ENCODE measurements around the gene KHK.
A peak's percentile ranks its signal among the peaks of the same experiment; 100 is the strongest.
"Not testable (repeated sequence)": the region's sequence is repeated elsewhere in the genome, so short reads cannot be mapped to it uniquely, and the experiment has no call there.

KHK gene

DNA sequence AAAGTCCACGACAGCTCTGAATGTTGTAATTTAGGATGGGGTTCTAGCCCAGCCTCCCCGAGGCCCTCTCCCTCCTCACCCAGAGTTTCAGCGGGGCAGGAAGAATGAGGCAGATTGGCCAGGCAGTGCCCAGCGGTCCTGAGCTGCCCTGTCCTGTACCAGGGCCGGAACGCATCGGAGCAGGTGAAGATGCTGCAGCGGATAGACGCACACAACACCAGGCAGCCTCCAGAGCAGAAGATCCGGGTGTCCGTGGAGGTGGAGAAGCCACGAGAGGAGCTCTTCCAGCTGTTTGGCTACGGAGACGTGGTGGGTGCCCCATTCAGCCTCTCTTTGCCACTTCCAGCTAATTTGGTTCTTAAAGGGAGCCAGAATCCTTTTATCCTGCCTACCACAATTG is 10.8 kb downstream of the KHK start:
- DNase-seq (ENCODE audit: low read depth) = no peak

- no peak for DNase-seq (ENCODE audit: low read depth)
Measured at GRCh38 chr2:27099334-27099955, 12.9 kb downstream of the KHK start.

DNA sequence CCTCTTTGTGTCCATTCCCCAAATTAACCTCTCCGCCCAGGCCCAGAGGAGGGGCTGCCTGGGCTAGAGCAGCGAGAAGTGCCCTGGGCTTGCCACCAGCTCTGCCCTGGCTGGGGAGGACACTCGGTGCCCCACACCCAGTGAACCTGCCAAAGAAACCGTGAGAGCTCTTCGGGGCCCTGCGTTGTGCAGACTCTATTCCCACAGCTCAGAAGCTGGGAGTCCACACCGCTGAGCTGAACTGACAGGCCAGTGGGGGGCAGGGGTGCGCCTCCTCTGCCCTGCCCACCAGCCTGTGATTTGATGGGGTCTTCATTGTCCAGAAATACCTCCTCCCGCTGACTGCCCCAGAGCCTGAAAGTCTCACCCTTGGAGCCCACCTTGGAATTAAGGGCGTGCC is 13.5 kb downstream of the KHK start:
- DNase-seq (ENCODE audit: low read depth) = no peak

- no peak for DNase-seq (ENCODE audit: low read depth)
Measured at GRCh38 chr2:27102329-27102728, 15.8 kb downstream of the KHK start.

DNA sequence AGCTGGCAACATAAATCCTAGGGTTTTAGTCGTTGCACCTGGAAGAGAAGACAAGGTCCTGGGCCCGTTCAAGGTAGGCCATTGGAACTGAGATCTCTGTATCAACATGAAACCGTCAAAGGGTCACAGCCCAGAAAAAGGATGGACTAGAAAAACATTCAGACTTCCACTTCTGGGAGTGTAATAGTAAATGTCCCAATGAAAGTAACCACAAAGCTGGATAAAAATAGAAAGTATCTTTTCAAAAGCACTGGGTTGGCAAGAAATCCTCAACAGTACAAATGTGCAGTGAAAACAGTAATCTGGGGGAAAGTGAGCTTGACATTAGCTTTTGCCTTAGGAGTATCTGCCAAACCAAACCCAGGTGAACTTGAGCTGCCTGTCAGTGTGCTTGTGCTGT is 19.4 kb downstream of the KHK start:
- no peak for DNase-seq (ENCODE audit: low read depth)

- no peak for DNase-seq (ENCODE audit: low read depth)
Measured at GRCh38 chr2:27108221-27108620, 21.6 kb downstream of the KHK start.

DNA sequence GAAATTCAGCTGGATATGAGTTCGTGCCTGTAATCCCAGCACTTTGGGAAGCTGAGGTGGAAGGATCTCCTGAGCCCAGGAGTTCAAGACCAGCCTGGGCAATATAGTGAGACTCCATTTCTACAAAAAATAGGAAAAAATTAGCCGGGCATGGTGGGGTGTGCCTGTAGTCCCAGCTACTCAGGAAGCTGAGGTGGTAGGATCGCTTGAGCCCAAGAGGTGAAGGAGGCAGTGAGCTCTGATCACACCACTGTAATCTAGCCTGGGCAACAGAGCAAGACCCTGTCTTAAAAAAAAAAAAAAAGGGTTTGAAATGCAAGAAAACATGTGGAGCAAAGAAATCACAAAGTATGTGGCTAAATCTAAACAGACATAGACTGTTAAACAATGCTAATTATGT is 22.5 kb downstream of the KHK start:
- DNase-seq (ENCODE audit: low read depth) = no peak

DNA sequence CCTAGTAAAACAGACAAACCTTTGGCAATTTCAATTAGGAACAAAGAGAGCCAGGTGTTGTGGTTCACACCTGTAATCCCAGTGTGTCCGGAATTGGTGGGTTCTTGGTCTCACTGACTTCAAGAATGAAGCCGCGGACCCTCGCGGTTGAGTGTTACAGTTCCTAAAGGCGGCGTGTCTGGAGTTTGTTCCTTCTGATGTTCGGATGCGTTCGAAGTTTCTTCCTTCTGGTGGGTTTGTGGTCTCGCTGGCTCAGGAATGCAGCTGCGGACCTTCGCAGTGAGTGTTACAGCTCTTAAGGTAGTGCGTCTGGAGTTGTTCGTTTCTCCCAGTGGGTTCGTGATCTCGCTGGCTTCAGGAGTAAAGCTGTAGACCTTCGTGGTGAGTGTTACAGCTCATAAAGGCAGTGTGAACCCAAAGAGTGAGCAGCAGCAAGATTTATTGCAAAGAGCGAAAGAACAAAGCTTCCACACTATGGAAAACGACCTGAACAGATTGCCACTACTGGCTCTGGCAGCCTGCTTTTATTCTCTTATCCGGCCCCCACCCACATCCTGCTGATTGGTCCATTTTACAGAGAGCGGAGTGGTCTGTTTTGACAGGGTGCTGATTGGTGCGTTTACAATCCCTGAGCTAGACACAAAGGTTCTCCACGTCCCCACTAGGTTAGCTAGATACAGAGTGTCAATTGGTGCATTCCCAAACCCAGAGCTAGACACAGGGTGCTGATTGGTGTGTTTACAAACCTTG is 24.2 kb downstream of the KHK start:
- not testable (repeated sequence) for DNase-seq (ENCODE audit: low read depth)

- not testable (repeated sequence) for DNase-seq (ENCODE audit: low read depth)
Measured at GRCh38 chr2:27111392-27112078, 25.0 kb downstream of the KHK start.

GRCh38 chr2:27115519-27115918 is 28.9 kb downstream of the KHK start:
- DNase-seq (ENCODE audit: low read depth) = no peak

GRCh38 chr2:27117995-27118524 is 31.5 kb downstream of the KHK start:
- DNase-seq (ENCODE audit: low read depth) = no peak

DNA sequence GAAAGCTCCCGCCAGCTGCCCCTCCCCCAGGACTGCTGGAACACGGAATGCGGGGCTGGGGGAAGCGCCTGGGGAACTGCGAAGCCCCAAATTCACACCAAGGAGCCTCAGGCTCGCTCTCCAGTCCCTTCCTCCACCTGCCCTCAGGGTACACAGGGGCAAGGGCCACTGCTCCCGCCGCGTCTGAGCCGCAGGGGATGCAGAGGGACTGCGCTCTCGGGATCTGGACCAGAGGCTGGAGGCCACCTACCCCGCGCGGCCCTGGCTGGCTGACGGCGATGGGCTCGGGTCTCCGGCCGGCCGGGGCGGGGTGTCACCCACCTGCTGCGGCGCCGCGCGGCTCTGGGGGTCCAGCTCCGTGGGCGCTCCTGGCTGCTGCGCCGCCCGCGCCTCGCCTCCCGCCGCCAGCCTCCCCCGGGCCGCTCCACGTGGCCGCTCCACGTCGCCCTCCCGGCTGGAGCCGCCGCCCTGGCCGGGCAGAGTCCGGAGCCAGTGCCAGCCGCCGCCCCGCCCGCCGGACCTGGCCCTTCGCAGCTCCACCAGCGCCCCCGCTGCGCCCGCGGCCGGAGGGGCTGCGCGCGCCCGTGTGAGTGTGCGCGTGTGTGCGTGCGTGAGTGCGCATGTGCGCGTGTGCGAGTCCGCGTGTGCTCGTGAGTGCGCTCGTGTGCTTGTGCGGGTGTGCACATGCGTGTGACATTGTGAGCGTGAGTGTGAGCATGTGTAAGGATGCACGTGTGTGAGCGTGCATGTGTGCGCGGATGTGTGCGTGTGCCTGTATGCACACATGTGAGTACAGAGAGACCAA is 32.2 kb downstream of the KHK start, which contains the start of gene CGREF1:
TSS of gene CGREF1 (minus strand) at position 604 of the 805 bp plus-strand sequence. CDS start 14,762 bp downstream, outside the sequence.
- DNase-seq (ENCODE audit: low read depth) = no peak

- not testable (repeated sequence) for DNase-seq (ENCODE audit: low read depth)
Measured at GRCh38 chr2:27119330-27119670, 32.7 kb downstream of the KHK start.

GRCh38 chr2:27121906-27122305 is 35.3 kb downstream of the KHK start:
- no peak for DNase-seq (ENCODE audit: low read depth)

GRCh38 chr2:27122791-27123190 is 36.2 kb downstream of the KHK start:
- DNase-seq (ENCODE audit: low read depth) = no peak

DNA sequence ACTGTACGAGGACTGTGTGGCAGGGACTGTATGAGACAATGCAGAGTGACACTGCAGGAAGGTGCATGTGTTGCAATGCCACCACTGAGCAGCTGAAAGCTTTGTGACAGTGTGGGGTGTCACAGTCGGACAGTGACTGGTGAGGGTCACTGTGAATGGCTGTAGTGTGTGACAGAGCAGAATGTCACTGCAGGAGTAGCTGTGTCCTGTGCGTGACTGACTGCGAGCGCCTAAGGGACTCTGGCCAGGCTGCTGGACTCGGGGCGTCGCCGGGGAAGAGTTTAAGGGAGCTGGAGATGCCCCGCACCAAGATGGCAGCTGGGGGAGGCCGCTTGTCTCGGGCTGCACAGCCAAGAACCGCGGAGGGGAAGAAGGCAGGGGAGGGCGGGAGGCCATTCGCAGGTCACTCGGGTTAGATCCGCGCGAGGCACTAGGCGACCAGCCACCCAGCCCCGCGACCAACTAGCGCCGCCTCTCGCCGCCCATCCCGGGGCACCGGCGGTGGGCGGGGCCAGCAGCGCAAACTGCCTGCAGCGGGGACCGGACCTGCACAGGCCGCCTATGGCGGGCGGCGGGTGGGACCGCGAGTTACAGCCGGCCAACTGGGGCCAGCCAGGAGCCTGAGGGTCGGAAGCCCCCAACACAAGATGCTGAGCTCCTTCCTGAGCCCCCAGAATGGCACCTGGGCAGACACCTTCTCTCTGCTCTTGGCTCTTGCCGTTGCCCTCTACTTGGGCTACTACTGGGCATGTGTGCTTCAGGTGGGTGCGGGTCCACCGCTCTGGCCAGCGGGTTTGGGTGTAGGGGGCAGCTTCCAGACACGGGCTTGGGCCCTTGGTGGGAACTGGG is 37.0 kb downstream of the KHK start, which contains the start of gene ABHD1:
TSS of gene ABHD1 (plus strand) at position 514 of the 849 bp plus-strand sequence. CDS start at position 648, 134 bp downstream.
- peak; percentile 50 for DNase-seq (ENCODE audit: low read depth)

DNA sequence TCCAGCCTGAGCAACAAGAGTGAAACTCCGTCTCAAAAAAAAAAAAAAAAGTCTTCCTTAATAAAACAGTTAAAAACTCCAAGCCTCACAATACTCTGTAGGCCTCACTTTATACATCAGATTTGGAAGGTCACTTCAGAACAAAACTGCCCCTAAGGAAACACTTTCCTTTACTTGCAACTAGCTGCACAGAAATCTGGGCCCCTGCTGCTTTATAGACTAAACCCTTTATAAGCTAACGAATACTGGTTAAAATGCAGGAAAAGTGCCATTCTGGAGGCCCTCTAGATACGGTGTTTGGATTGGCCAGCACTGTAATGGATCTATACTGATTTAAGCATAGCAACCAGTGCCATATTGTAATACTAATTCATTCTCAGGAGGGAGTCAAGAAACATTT is 38.5 kb downstream of the KHK start:
- no peak for DNase-seq (ENCODE audit: low read depth)

DNA sequence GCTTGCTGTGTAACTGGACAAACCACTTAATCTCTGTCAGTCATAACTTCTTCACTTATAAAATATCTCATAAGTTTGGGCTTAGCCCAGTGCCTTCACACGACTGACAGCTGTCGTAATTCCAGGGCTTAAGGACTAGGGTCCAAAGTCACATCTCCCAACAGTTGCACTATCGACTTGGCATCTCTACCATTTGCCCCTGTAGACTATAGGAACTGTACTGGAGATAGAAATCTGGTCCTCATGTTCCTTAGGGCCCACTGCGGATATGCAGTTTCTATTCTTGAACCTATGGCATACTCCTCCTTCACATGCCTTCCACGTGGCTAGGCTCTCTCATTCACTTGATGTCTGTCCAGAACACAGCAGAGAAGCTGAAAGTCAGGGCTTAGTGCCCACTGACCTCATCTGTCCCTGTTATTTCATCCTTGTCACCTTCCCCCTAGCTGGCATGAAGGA is 39.7 kb downstream of the KHK start:
- no peak for DNase-seq (ENCODE audit: low read depth)

DNA sequence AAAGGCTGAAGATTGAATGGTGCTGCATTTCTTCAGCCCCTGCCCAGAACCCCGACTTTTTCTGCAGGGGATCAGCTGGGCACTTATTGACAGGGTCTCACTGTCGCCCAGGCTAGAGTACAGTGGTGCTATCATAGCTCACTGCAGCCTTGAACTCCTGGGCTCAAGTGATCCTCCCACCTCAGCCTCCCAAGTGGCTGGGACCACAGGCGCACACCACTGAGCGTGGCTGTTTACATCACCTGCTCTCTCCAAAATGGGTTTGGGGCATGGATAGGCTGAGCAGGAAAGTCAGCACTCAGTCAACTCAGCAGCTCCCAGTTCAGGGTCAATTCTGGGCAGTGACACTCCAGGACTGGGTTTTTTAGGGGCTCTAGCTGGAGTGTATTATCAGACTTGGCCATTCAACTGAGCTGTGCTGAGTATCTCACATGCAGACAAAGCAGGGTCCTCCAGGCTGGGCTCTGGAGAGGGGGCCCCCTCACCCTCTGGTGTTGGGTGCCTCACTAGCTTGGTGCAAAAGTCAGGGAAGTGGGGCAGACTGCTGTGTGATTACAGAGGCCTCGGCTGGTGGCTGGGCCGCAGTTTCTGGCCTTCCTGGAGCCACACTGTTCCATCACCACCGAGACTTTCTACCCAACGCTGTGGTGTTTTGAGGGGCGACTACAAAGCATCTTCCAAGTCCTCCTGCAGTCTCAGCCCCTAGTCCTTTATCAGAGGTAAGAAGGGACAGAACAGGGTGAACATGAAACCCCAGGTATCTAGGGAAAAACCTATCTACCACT is 41.5 kb downstream of the KHK start:
- no peak for DNase-seq (ENCODE audit: low read depth)

Data from activated T-cell treated with anti-CD3 and anti-CD28 coated beads for 1 hour (primary cell).